HG03108 (cell line): ENCODE measurements around the gene THSD7B.
"Not testable (repeated sequence)": the region's sequence is repeated elsewhere in the genome, so short reads cannot be mapped to it uniquely, and the experiment has no call there.

Experiments used
- ATAC-seq: cut with Tn5 transposase; IDR thresholded peaks from one replicate; pipeline ENCODE4 v1.9.1; 2021; ENCODE audit warnings: moderate library complexity; ENCODE audit not compliant: unreplicated experiment

THSD7B gene, protein sequence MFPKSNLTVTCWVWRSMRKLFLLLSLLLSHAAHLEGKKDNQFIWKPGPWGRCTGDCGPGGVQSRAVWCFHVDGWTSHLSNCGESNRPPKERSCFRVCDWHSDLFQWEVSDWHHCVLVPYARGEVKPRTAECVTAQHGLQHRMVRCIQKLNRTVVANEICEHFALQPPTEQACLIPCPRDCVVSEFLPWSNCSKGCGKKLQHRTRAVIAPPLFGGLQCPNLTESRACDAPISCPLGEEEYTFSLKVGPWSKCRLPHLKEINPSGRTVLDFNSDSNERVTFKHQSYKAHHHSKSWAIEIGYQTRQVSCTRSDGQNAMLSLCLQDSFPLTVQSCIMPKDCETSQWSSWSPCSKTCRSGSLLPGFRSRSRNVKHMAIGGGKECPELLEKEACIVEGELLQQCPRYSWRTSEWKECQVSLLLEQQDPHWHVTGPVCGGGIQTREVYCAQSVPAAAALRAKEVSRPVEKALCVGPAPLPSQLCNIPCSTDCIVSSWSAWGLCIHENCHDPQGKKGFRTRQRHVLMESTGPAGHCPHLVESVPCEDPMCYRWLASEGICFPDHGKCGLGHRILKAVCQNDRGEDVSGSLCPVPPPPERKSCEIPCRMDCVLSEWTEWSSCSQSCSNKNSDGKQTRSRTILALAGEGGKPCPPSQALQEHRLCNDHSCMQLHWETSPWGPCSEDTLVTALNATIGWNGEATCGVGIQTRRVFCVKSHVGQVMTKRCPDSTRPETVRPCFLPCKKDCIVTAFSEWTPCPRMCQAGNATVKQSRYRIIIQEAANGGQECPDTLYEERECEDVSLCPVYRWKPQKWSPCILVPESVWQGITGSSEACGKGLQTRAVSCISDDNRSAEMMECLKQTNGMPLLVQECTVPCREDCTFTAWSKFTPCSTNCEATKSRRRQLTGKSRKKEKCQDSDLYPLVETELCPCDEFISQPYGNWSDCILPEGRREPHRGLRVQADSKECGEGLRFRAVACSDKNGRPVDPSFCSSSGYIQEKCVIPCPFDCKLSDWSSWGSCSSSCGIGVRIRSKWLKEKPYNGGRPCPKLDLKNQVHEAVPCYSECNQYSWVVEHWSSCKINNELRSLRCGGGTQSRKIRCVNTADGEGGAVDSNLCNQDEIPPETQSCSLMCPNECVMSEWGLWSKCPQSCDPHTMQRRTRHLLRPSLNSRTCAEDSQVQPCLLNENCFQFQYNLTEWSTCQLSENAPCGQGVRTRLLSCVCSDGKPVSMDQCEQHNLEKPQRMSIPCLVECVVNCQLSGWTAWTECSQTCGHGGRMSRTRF (N-terminal part only)

DNA sequence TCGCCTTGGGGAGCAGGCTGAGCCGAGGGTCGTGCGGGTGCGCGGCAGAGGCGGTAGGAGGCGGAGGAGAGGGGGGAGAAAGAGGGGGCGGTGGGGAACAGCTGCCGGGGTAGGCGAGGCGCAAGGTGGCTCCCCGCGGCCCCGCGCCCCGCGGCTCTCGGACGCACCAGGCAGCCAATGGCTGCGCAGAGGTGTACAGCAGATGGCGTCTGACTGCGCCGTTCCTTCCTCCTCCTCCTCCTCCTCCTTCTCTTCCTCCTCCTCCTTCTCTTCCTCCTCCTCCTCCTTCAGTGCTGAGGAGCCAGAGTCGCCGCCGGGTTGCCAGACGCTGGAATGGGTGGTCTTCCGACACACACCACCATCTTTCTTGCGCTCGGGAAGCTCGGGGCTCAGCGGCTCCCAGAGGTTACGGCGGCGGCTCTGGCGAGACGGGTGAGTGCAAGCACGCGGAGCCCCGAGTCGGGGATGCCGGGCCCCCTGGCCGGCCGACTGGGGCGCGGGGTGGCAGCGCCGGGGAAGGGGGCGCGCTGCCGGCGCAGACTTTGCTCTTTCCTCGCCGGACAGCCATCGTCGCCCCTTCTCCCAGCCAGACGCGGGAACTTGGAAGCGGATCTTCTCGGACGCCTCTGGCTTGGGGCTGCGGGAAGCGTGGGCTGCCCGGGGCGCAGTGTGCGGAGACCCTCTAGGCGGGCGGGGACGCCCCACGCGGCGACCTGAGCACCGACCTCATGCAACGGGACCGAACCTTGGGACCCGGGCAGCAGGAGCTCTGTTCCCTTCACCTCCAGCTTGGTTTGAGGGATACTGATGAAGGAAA lies at the start of gene THSD7B:
THSD7B (plus strand) TSS at position 290 of the 817 bp plus-strand sequence. CDS start 116,634 bp downstream, outside the sequence.
- no peak for ATAC-seq

DNA sequence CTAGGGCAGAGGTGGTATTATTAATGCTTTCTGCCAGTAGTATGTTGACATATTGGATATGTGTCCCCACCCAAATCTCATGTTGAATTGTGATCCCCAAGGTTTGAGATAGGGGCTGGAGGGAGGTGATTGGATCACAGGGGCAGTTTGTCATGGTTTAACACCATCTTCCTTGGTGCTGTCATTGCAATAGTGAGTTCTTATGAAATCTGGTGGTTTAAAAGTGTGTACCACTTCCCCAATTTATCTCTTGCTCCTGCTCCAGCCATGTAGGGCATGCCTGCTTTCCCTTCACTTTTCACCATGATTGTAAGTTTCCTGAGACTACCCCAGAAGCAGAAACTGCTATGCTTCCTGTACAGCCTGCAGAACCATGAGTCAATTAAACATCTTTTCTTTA lies 47.1 kb upstream of the THSD7B start:
- ATAC-seq = no peak

DNA sequence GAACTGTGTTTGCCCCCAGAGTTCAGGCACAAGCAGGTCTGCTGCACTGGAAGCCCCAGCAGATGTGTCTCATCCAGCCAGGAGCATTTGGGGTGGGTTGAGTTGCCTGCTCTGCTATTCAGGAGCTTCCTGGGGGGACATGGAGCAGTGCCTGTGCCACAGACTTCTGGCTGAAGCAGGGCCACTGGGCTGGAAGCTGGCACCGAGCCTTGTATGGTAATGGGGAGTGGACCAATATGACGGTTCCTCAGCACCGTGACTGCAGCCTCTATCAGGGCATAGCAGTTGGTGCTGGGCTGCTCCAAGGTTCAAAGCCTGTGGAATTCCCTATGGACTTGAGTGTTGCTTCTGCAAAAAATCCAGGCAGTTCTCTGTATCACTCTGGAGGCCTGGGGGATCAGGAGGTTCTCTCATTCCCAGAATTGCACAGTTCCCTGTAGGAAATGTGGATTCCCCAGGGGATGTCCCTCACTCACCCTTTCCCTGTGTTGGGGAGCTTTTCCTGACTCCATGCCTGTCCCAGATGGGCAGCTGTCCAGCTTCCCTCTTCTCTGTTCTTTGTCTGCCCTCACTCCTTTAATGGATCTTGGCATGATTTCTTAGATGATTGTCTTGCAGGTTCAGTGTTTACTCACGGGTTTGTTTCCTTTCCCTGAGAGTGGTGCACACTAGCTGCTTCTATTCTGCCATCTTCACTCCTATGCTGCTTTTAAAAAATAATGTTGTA lies 37.2 kb upstream of the THSD7B start:
- no peak for ATAC-seq

DNA sequence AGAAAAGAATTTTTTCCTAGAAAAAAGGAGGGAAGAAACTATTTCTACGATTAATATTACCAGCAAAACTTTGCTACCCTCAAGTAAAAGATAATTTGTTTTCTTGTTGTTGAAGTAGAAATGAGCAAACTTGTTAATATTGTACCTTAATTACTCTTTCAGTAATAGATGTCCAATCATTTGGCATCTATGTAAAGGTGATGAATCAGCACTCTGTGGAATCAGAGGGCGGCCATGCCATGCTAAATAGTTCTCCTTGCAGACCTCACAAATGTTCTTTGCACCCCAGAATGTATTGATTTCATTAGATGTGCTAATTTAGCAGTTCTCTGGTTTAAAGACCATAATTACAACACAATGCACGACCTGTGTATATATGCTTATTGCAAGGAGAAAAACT lies 29.1 kb upstream of the THSD7B start:
- ATAC-seq = no peak

DNA sequence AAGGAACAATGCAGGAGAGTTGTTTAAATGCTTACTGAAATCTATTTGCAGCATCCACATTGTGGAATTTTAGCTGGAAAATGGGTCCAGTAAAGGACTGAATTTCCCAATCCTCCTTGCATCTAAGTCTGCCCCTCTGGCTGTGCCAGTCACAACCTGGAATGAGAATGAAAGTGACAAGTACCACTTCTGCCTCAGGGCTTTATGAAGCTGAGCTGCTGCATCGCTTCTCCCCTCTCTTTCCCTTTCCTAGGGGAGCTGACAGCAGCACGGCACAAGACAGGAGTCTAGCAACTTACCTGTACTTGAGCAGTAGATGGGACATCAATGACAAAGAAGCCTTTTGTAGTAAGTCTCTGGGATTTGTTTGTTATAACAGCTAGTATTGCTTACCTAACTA lies 27.3 kb upstream of the THSD7B start:
- ATAC-seq = no peak

DNA sequence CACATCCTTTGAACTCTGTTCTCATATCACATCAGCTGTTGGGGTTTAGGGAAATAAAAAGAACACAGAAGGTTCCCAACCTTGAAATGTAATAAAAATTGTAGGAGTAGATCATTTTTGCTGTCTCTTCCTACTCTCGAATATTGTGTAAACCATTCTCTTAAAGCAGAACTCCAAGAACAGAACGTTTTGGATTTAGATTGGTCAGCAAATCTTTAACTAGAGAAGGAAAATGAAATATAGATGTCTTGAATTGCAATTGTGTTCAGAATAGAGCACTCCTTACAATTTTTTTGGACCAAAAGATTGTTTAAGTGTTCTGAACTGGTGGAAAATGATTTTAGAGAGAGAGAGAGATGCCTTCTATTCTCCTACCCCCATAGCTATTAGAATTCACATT lies 23.9 kb upstream of the THSD7B start:
- no peak for ATAC-seq

DNA sequence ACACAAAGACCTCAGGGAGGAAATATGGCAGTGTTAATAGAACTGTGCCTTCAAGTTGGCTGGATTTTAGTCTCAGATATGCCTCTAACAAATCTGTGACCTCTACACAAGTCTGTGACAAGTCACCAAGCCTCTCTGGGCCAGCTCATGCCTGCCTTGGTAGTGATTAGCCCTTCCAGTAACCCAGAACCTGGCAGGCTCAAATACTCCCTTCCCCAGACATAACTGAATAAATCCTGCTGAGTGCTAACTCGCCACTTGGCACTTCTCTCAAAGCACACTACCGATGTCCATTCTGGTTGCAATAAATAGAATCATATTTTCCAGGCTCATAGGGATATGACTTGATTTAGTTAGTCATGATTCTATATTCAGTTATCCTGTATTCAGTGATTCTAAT lies 15.3 kb upstream of the THSD7B start:
- ATAC-seq = no peak

DNA sequence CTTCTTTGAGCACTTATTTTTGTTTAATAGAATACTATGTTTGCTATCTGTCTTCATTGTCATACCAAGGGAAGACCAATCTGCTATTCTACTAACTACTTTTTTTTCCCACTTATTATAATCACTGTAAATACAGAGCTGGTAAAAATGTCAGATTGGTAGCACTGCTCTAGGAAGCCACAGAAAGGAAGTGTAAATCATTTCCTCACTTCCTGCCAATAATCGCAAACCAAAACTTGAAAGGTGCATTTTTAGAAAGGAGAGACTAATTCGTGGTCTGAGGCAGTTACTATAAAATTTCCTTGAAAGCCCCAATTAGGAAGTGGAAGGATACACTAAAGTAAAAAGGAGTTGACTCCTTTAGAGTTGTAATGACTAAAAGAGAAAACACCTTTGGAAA lies 13.9 kb upstream of the THSD7B start:
- no peak for ATAC-seq

DNA sequence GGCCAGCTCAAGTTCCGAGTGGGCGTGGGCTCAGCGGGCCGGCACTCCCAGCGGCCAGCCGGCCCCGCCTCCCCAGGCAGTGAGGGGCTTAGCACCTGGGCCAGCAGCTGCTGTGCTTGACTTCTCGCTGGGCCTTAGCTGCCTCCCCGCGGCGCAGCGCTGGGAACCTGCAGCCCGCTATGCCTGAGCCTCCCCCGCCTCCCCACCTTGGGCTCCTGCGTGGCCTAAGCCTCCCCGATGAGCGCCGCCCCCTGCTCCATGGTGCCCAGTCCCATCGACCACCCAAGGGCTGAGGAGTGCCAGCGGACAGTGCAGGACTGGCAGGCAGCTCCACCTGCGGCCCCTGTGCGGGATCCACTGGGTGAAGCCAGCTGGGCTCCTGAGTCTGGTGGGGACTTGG lies 6.8 kb upstream of the THSD7B start:
- ATAC-seq = not testable (repeated sequence)

DNA sequence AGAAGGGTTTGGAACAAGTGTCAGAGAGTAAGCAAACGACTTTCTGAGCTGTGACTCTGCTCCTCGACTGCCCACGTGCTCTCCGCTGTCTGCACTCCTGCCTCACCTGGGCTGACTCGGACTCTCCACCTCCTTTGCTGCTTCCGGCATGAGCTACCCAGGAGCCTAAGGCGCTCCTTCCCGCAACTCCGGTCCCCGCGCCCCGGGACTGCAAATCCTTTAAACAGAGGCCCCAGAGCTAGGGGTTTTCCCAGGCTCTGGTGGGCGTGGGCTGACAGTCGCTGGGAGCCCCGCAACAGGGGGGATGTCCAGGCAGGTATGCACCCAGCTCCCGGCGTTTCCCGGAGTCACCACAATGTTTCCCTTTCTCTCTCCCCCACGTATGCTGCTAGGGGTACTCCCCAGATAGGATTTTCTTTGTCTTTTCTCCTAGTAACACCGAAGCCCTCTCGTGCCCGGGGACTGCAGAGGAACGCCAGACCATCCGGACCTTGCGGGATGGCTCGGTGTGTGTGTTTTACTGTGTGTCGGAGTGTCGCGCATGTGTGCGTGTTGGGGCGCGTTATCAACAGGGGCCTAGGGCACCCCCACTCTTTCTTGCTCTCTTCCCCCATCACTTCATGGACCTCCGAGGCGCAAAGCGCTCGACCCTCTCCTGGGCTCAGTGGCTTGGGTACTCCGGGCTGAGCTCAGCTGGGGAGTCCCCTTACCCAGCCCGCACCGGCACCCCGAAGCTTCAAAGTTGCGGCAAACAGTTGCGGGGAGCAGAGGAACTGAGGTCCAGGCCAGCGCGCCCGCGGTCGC lies 691 bp upstream of the THSD7B start:
- no peak for ATAC-seq

DNA sequence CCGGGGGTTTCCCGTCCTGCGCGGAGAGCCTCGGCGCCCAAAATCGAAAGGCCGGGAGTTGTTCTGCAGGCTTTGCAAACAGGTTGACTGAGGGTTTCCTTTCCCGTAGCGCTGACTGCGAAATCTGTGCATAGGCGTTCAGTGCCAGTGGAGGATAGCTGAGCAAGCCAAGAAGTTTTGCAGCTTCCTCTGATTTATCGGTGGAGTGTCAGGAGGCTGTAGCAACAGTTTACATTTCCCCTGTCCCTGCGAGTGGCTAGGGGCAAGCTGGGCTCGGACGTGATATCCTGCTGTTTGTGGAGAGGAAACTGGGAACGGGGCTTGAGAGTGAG lies 694 bp downstream of the THSD7B start:
- ATAC-seq = no peak

DNA sequence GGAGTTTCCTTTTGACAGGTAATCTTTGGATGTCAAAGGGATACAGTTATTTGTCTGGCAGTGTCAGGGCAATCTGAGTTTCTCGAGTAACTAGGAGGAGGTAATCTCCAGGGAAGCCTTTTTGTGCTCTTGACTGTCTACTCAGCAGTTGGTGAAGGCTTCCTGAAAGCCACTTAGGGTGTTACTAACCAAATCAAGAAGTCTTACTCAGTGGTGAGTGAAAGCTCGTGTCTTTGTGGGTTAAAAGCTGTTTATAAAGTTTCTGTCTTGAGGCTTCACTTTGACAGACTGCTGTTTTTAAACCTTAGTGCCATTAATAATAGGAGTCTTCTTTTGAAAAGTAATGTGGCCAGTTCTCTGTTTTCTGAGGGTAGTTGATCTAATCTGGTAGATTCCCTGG lies 1.7 kb downstream of the THSD7B start:
- ATAC-seq = no peak

DNA sequence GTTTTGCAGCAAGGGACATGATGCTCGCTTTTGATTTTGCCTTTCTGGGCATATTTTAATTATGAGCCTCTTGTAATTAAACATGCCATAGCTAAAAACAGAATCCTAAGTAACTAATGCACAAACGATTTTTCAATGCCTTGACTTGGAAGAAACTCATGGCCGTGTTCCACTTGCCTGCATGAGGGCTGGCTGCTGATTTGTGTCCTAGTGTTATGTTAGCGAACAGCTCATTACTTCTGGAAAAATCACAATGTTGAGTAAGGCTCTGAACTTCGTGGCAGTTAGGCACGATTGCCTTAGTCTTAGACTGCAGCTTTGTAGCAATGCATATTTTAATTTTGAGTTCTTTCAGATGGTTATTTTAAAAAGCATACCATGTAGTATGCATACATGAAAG lies 4.5 kb downstream of the THSD7B start:
- no peak for ATAC-seq

DNA sequence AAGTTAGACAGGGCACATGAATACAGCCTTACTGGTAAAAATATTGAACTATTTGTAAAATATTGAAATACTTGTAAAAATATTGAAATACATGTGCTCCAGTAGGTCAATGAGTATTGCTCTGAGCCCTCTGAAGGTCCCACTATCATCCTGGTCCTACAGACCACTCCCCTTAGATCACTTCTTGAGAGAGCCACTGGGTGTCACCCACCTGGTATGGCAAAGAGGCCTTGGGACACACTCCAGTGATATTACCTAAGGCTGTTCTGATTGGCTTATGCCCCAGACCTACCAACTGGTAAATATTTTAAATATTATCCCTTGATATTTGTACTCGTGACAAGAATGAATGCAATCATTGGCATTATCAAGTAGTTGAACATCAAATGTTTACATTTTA lies 5.0 kb downstream of the THSD7B start:
- no peak for ATAC-seq

DNA sequence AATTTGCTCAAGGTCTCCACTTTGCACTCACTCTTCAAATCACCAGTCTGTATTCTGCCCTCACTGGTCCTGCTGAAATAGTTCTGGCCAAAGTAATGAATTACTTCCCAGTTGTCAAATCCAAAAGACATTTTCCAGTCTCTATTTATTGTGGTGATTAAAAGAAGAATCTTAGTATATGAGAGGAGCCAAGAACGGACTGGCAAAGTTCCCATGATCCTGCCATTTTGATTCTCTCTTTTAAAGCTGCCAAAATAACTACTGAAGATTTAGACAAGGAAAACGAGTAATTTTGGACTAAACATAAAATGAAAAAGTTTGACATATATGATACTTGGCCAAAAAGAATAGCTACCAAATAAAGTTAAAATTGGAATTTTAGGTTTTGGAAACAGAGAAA lies 12.0 kb downstream of the THSD7B start:
- no peak for ATAC-seq

DNA sequence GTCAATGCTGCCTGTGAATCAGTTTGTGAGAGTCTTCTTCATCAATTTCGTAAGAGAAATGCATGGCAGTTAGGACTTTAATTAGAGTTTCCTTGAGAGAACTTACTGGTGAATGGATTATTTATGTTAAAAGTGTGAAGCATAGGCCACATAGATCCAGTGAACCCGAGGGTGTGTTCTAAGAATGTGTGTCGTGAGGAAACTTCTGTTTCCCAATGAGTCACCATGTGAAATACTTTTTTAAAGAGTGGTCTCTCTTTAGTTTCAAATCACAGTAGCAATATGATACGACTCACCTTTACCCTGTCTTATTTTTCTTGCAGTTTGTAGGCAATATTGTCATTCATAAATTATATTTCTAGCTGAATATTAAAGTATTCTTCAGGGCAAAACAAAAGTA lies 18.5 kb downstream of the THSD7B start:
- ATAC-seq = no peak

DNA sequence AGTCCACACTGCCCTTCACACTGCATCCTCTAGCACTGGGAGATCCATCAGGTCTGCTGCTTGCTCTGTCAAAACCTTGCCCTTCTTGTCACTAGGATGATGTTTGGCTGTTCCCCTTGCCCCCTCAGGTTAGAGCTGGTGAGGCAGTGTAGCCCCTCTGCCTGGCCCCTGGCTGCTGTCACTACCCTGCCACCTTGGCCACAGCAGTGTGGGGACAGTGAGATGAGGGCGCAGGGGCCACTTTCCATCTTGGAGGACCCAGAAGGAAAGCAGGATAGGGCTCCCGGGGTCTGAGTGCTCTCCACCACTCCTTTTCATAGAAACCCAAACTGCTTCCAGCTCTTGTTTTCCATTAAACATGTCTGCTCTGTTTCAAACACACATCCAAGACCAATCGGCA lies 19.9 kb downstream of the THSD7B start:
- ATAC-seq = no peak

DNA sequence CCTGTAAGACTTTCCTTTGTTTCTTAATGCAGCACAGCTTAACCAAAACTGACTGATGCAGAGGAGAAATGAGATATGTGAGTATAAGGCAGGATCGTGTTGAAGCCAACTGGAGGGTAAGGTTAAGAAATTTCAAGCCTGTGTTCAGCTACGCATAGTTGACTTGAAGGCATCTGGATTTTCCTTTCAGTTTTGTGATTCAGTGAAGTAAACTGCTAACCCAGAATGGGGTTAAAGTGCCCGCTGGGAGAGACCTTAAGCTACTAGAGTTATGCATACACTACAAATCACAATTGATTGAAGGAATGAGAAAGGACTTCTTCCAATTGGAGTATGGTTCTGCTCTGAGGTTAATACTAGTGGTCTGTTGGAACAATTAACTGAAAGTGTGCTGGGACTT lies 22.6 kb downstream of the THSD7B start:
- ATAC-seq = no peak

DNA sequence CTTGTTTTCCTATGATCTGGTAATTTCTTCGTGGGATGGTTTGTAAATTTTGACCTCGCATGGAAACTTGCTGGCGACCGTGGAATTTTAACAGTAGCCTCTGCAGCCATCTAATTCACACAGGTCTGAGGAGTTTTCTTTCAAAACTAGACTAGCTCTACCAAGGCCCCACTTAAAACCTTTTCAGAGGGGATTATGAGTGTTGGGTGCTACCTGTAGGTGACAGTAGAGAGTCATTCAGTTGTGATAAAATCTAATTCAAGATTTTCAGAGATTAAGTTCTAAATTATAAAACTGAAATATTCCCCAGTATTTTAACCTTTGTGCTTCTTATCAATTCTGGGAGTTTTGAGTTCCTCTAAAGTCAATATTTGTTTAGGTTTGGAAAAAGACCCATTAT lies 31.0 kb downstream of the THSD7B start:
- no peak for ATAC-seq
